H9 (cell line): ENCODE results near the gene FOXI2. TPM values are rescaled to one million over a fixed set of nuclear protein-coding genes. Genes with fewer than 3 reads are reported as not detected.

ENCODE experiments used
- DNase-seq: peaks from one replicate; pipeline ENCODE4 v3.0.0-alpha.2; 2017
- H2AFZ ChIP-seq: one replicate; pipeline ENCODE4 v1.6.1; 2013; ENCODE audit warnings: mild to moderate bottlenecking, low read length, control low read depth, moderate library complexity
- H2AK5ac ChIP-seq: 2 replicates; pipeline ENCODE4 v1.6.1; 2013; ENCODE audit warnings: low read length, control low read depth, mixed read lengths; ENCODE audit not compliant: insufficient read length
- H2BK120ac ChIP-seq: one replicate; pipeline ENCODE4 v1.6.1; 2013; ENCODE audit warnings: low read depth, mild to moderate bottlenecking, low read length, control low read depth, inconsistent platforms; ENCODE audit not compliant: poor library complexity, severe bottlenecking
- H2BK12ac ChIP-seq: 2 replicates; pipeline ENCODE4 v1.6.1; 2013; ENCODE audit warnings: low read length, control low read depth, mixed read lengths, low read depth; ENCODE audit not compliant: insufficient read length
- H2BK15ac ChIP-seq: 2 replicates; pipeline ENCODE4 v1.6.1; 2013; ENCODE audit warnings: low read depth, low read length, control low read depth
- H2BK20ac ChIP-seq: one replicate; pipeline ENCODE4 v1.6.1; 2013; ENCODE audit warnings: low read depth, mild to moderate bottlenecking, low read length, control low read depth, inconsistent platforms; ENCODE audit not compliant: poor library complexity, severe bottlenecking
- H2BK5ac ChIP-seq: 2 replicates; pipeline ENCODE4 v1.6.1; 2013; ENCODE audit warnings: low read length, control low read depth, mixed read lengths; ENCODE audit not compliant: insufficient read length
- H3K14ac ChIP-seq: 2 replicates; pipeline ENCODE4 v1.6.1; 2013; ENCODE audit warnings: low read length, control low read depth; ENCODE audit not compliant: insufficient read depth
- H3K18ac ChIP-seq: 2 replicates; pipeline ENCODE4 v1.6.1; 2013; ENCODE audit warnings: low read depth, mild to moderate bottlenecking, mixed read lengths, low read length, control low read depth; ENCODE audit not compliant: insufficient read length
- H3K23ac ChIP-seq: 2 replicates; pipeline ENCODE4 v1.6.1; 2013; ENCODE audit warnings: low read length, control low read depth, mixed read lengths, low read depth; ENCODE audit not compliant: insufficient read length
- H3K23me2 ChIP-seq: 2 replicates; pipeline ENCODE4 v1.6.1; 2013; ENCODE audit warnings: low read depth, mild to moderate bottlenecking, mixed read lengths, low read length, control low read depth; ENCODE audit not compliant: insufficient read length, poor library complexity, severe bottlenecking
- H3K27ac ChIP-seq: 2 replicates; pipeline ENCODE4 v1.5.1; 2013; ENCODE audit warnings: low read length, control low read depth, mixed read lengths, low read depth; ENCODE audit not compliant: insufficient read length
- H3K27me3 ChIP-seq: 2 replicates; pipeline ENCODE4 v1.6.1; 2013; ENCODE audit warnings: low read length, control low read depth, inconsistent platforms; ENCODE audit not compliant: insufficient read depth
- H3K4ac ChIP-seq: 2 replicates; pipeline ENCODE4 v1.6.1; 2013; ENCODE audit warnings: low read depth, mild to moderate bottlenecking, control low read depth, inconsistent platforms, low read length, moderate library complexity
- H3K4me1 ChIP-seq: 2 replicates; pipeline ENCODE4 v1.6.1; 2013; ENCODE audit warnings: low read length, control low read depth, inconsistent platforms; ENCODE audit not compliant: insufficient read depth
- H3K4me2 ChIP-seq: 2 replicates; pipeline ENCODE4 v1.6.1; 2013; ENCODE audit warnings: low read length, control low read depth, mixed read lengths; ENCODE audit not compliant: insufficient read length, insufficient read depth
- H3K56ac ChIP-seq: 2 replicates; pipeline ENCODE4 v1.6.1; 2013; ENCODE audit warnings: low read depth, mild to moderate bottlenecking, mixed read lengths, low read length, control low read depth; ENCODE audit not compliant: insufficient read length
- H3K79me1 ChIP-seq: 2 replicates; pipeline ENCODE4 v1.6.1; 2013; ENCODE audit warnings: low read depth, mild to moderate bottlenecking, moderate library complexity, low read length, control low read depth, inconsistent platforms; ENCODE audit not compliant: insufficient read depth, poor library complexity, severe bottlenecking
- H3K79me2 ChIP-seq: 2 replicates; pipeline ENCODE4 v1.6.1; 2013; ENCODE audit warnings: low read length, control low read depth, inconsistent platforms; ENCODE audit not compliant: insufficient read depth
- H3K9ac ChIP-seq: 2 replicates; pipeline ENCODE4 v1.6.1; 2013; ENCODE audit warnings: low read length, control low read depth, mixed read lengths; ENCODE audit not compliant: insufficient read length; ENCODE audit errors: extremely low read depth
- H3K9me3 ChIP-seq: one replicate; pipeline ENCODE4 v1.6.1; 2013; ENCODE audit warnings: low read depth, low read length, inconsistent platforms; ENCODE audit not compliant: control insufficient read depth
- H3T11ph ChIP-seq: one replicate; pipeline ENCODE4 v1.6.1; 2013; ENCODE audit warnings: mild to moderate bottlenecking, low read length, control low read depth, inconsistent platforms
- H4K20me1 ChIP-seq: one replicate; pipeline ENCODE4 v1.6.1; 2013; ENCODE audit not compliant: control insufficient read depth, insufficient read length, insufficient read depth
- H4K5ac ChIP-seq: 2 replicates; pipeline ENCODE4 v1.6.1; 2013; ENCODE audit warnings: low read depth, mild to moderate bottlenecking, mixed read lengths, low read length, control low read depth; ENCODE audit not compliant: insufficient read length
- H4K8ac ChIP-seq: replicated peaks from 2 replicates; pipeline ENCODE4 v1.6.1; 2013; ENCODE audit warnings: low read length, control low read depth, mixed read lengths, low read depth; ENCODE audit not compliant: insufficient read length
- H4K91ac ChIP-seq: 2 replicates; pipeline ENCODE4 v1.6.1; 2013; ENCODE audit warnings: low read depth, mild to moderate bottlenecking, moderate library complexity, mixed read lengths, low read length, control low read depth; ENCODE audit not compliant: insufficient read length
- H3K27ac Mint-ChIP-seq, 3 experiments: 2 replicates in 2 of 3; 3 replicates in 1 of 3; pipeline ENCODE4 v1.8.0; 2020 to 2021; ENCODE audit warnings: mixed read lengths in 3 of 3, mild to moderate bottlenecking in 1 of 3, moderate library complexity in 1 of 3
- H3K27me3 Mint-ChIP-seq: 2 replicates; pipeline ENCODE4 v1.8.0; 2021; ENCODE audit warnings: low read depth, mild to moderate bottlenecking, moderate library complexity, mixed read lengths
- H3K36me3 Mint-ChIP-seq, 3 experiments: 2 replicates in 2 of 3; 3 replicates in 1 of 3; pipeline ENCODE4 v1.8.0; 2020 to 2021; ENCODE audit warnings: low read depth in 3 of 3, mixed read lengths in 3 of 3; ENCODE audit not compliant: insufficient read depth in 1 of 3
- H3K4me1 Mint-ChIP-seq, 2 experiments: 2 replicates each; pipeline ENCODE4 v1.8.0; 2020; ENCODE audit warnings: mixed read lengths in 2 of 2
- H3K4me3 Mint-ChIP-seq, 2 experiments: 2 replicates in 1 of 2; 3 replicates in 1 of 2; pipeline ENCODE4 v1.8.0; 2020 to 2021; ENCODE audit warnings: mild to moderate bottlenecking in 2 of 2, mixed read lengths in 2 of 2, moderate library complexity in 1 of 2
- H3K9me3 Mint-ChIP-seq, 2 experiments: 2 replicates in 1 of 2; 3 replicates in 1 of 2; pipeline ENCODE4 v1.8.0; 2020; ENCODE audit warnings: mild to moderate bottlenecking in 2 of 2, mixed read lengths in 2 of 2, moderate library complexity in 1 of 2
- CTCF ChIP-seq: fragments of 200-600 bp; sonication (generic); conservative IDR thresholded peaks from 3 replicates; pipeline ENCODE4 v1.8.0; 2021; ENCODE audit warnings: antibody characterized with exemption, mild to moderate bottlenecking
- WGBS: extraction: QIAGEN DNeasy Blood & Tissue Kit; methylation state at CpG from one replicate; pipeline ENCODE4 v1.1.7; 2013; ENCODE audit warnings: missing lambda C conversion rate, low lambda C conversion rate, mixed read lengths; ENCODE audit not compliant: insufficient read length; ENCODE audit errors: extremely low coverage; 5-methylcytosine and 5-hydroxymethylcytosine counted together
- total RNA-seq: library from RNA; stranded (reverse); gene quantifications from 2 replicates; pipeline ENCODE4 v1.2.1, GENCODE V29; 2021

The FOXI2 gene
- total RNA-seq, 1 experiment from 2014 or later, result 0.42 TPM

DNA sequence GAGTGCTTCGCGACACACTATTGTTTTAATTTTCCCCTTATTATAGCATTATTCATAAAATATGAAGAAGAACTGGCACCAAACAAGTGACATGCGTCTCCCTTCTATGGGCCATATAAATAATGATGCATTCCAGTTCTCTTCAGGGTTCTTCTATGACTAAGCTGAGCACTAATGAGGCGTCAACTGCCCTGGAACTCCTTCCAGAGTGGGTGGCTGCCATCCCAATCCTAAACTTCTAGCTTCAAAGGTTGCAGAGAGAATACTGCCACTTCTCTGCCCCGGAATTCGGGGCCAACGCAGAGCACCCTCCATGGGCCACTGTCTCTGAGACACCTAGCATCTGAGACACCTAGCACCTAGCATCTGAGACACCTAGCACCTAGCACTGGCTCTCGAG is 37.7 kb upstream of the FOXI2 start:
- Histone ChIP-seq H4K8ac (no peak overlapping the region), H3K4ac (no peak overlapping the region), H2AFZ (no peak overlapping the region), H3K27me3 (no peaks in the 10 kb centered on the region), H3K14ac (no peak overlapping the region), H3K18ac (no peak overlapping the region), H2BK120ac (no peak overlapping the region), H4K20me1 (no peaks in the 10 kb centered on the region), H2BK15ac (no peak overlapping the region), H3K9me3 (no peaks in the 10 kb centered on the region), H2BK20ac (no peak overlapping the region), H3K9ac (no peak overlapping the region), H2BK5ac (no peak overlapping the region), H4K5ac (no peak overlapping the region), H3K4me1 (no peaks in the 10 kb centered on the region), H2BK12ac (no peak overlapping the region), H3T11ph (no peak overlapping the region), H2AK5ac (no peak overlapping the region), H3K79me2 (no peaks in the 10 kb centered on the region), H3K23ac (no peak overlapping the region), H4K91ac (no peak overlapping the region), H3K27ac (no peak overlapping the region), H3K56ac (no peak overlapping the region), H3K23me2 (no peaks in the 10 kb centered on the region), H3K4me2 (no peak overlapping the region), H3K79me1 (no peaks in the 10 kb centered on the region)
- Mint-ChIP-seq H3K9me3 (no peaks in the 10 kb centered on the region), H3K4me1 (peaks cover 7 to 14% of the 10 kb centered on the region in 2 experiments), H3K4me3 (no peak overlapping the region), H3K36me3 (no peaks in the 10 kb centered on the region), H3K27ac (no peak overlapping the region), H3K27me3 (peaks cover 6% of the 10 kb centered on the region)
- DNase-seq, result no peak
- no CpG with 5 or more reads among the region's 8 CpGs for WGBS
- no peak for TF ChIP-seq CTCF
